Panc1 (cell line): ENCODE data around the gene BBS1. TPM values are rescaled to one million over a fixed set of nuclear protein-coding genes. Genes with fewer than 3 reads are reported as not detected.

Experiments used
- ATAC-seq: fragments of 200-7000 bp; cut with Tn5 transposase; 2 replicates; pipeline ENCODE4 v1.9.1; 2020; ENCODE audit warnings: mild to moderate bottlenecking, moderate library complexity
- BruUV-seq: library from RNA; stranded (reverse); fragments of 400-500 nt; replicated peaks from 2 replicates; lab custom pipeline; 2021; lab: Mats Ljungman, UMichigan
- CTCF ChIA-PET: fragments of 300-600 bp; sonication (Branson Sonifier 250); formaldehyde crosslinking; loops from one replicate; lab custom pipeline; 2022; ENCODE audit warnings: antibody characterized with exemption; lab: Charles Lee
- POLR2A ChIA-PET: fragments of 300-600 bp; sonication (Branson Sonifier 250); formaldehyde crosslinking; loops from one replicate; lab custom pipeline; 2022; ENCODE audit warnings: antibody characterized with exemption; lab: Charles Lee
- DNase-seq: peaks from one replicate; pipeline ENCODE4 v3.0.0-alpha.2; 2010; ENCODE audit warnings: low read depth, low spot score
- H3K27ac ChIP-seq: 2 replicates; pipeline ENCODE4 v1.5.1; 2011; ENCODE audit warnings: mild to moderate bottlenecking, low read length, inconsistent platforms
- H3K27me3 ChIP-seq: fragments of 200-500 bp; sonication (Bioruptor generic); 2 replicates; pipeline ENCODE4 v1.6.0; 2014; ENCODE audit warnings: low read length, inconsistent platforms; ENCODE audit not compliant: control insufficient read depth, insufficient read depth
- H3K36me3 ChIP-seq: fragments of 200-500 bp; sonication (Bioruptor generic); 2 replicates; pipeline ENCODE4 v1.5.1; 2014; ENCODE audit warnings: inconsistent platforms, mild to moderate bottlenecking, low read length, moderate library complexity; ENCODE audit not compliant: control insufficient read depth, insufficient read depth
- H3K4me1 ChIP-seq: 2 replicates; pipeline ENCODE4 v1.5.1; 2011; ENCODE audit warnings: inconsistent platforms, mild to moderate bottlenecking, low read length, moderate library complexity; ENCODE audit not compliant: control insufficient read depth, insufficient read depth
- H3K4me3 ChIP-seq, 2 experiments: 2 replicates each; pipeline ENCODE4 v1.5.1; 2011 to 2012; ENCODE audit warnings: low read depth in 2 of 2, low read length in 2 of 2, mild to moderate bottlenecking in 2 of 2, inconsistent platforms in 1 of 2, moderate library complexity in 1 of 2
- H3K9me3 ChIP-seq: fragments of 200-500 bp; sonication (Bioruptor generic); 2 replicates; pipeline ENCODE4 v1.5.1; 2014; ENCODE audit warnings: low read depth, mild to moderate bottlenecking, inconsistent platforms, low read length, moderate library complexity; ENCODE audit not compliant: control insufficient read depth, insufficient read depth
- POLR2AphosphoS5 ChIP-seq: IDR thresholded peaks from 2 replicates; pipeline ENCODE4 v1.6.1; 2012; ENCODE audit warnings: mild to moderate bottlenecking, low read depth, low read length, moderate library complexity
- SIN3A ChIP-seq: IDR thresholded peaks from 2 replicates; pipeline ENCODE4 v1.6.1; 2012; ENCODE audit warnings: low read depth, mild to moderate bottlenecking, low read length, moderate library complexity, borderline replicate concordance; ENCODE audit not compliant: insufficient read depth
- TCF7L2 ChIP-seq: IDR thresholded peaks from 2 replicates; pipeline ENCODE4 v1.6.1; 2011; ENCODE audit warnings: mild to moderate bottlenecking, low read depth, low read length, inconsistent platforms
- in situ Hi-C: cut with HindIII; loops from 2 replicates; pipeline ENCODE4 v1.10.0; 2016; ENCODE audit warnings: low sequenced_read_pairs, low pct_unique_long_range_greater_than_20kb
- intact Hi-C: fragments of 100-400 bp; cut with micrococcal nuclease; formaldehyde crosslinking; loops from one replicate; pipeline ENCODE4 v1.10.0; 2022; ENCODE audit not compliant: unreplicated experiment
- total RNA-seq: library from RNA; stranded (reverse); gene quantifications from one replicate; pipeline ENCODE4 v1.2.1, GENCODE V29; 2021; ENCODE audit not compliant: unreplicated experiment
- TF ChIP-seq, protein P1 (sequence below): fragments of 450-650 bp; IDR thresholded peaks from 2 replicates; pipeline ENCODE4 v1.5.1; 2017; ENCODE audit warnings: mild to moderate bottlenecking
- TF ChIP-seq, protein P2 (sequence below), 2 experiments: IDR thresholded peaks; 2 replicates each; pipeline ENCODE4 v1.6.1; 2011 to 2012; ENCODE audit warnings: low read depth in 2 of 2, control low read depth in 1 of 2, low read length in 1 of 2, mild to moderate bottlenecking in 1 of 2, moderate library complexity in 1 of 2; ENCODE audit not compliant: insufficient read depth in 1 of 2

The BBS1 gene
- total RNA-seq, 1 experiment from 2014 or later = 26.9 TPM

DNA sequence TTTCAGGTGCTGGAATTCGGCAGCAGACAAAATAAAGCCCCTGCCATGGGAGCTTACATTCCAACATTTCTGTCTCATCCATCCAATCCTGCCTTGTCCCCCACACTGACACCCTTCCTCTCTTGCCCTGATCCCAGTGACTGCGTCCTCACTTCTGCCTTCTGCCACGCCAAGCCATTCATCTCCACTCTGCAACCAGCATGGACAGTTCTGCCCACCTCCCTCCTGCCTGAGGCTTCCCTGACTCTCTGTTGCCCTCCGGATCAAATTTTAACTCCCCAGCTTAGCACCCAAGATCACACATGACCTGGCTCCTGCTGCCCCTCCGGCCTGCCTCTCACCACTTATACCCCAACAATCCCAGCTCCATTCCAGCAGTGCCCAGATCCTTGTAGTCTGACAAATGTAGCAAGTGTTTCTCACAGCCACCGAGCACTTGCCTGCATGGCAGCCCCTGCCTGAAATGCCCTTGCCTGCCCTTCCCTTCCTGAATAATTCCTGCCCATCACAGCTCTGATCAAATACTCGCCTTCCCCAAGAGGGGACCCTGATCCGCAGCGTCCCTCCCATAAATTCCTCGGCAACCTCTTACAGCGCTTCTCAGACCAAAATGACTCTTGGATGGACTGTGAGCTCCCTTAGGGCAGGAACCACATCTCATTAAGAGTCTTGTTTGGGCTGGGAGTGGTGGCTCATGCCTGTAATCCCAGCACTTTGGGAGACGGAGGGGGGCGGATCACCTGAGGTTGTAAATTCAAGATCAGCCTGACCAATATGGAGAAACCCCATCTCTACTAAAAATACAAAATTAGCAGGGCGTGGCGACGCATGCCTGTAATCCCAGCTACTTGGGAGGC lies 38.6 kb downstream of the BBS1 start:
- POLR2A ChIA-PET = interaction anchor here (0.6 kb wide), 1 partner anchor 59 kb away, joined by 9 read pairs; no protein-coding TSS in a partner anchor
- Histone ChIP-seq H3K4me1 (peaks cover 9% of the 10 kb centered on the region), H3K27me3 (no peaks in the 10 kb centered on the region), H3K36me3 (no peaks in the 10 kb centered on the region), H3K4me3 (no peak overlapping the region), H3K27ac (no peak overlapping the region), H3K9me3 (no peaks in the 10 kb centered on the region)
- in situ Hi-C loops = no loop called here
- CTCF ChIA-PET = no interaction called here
- TF ChIP-seq, protein P1, sequence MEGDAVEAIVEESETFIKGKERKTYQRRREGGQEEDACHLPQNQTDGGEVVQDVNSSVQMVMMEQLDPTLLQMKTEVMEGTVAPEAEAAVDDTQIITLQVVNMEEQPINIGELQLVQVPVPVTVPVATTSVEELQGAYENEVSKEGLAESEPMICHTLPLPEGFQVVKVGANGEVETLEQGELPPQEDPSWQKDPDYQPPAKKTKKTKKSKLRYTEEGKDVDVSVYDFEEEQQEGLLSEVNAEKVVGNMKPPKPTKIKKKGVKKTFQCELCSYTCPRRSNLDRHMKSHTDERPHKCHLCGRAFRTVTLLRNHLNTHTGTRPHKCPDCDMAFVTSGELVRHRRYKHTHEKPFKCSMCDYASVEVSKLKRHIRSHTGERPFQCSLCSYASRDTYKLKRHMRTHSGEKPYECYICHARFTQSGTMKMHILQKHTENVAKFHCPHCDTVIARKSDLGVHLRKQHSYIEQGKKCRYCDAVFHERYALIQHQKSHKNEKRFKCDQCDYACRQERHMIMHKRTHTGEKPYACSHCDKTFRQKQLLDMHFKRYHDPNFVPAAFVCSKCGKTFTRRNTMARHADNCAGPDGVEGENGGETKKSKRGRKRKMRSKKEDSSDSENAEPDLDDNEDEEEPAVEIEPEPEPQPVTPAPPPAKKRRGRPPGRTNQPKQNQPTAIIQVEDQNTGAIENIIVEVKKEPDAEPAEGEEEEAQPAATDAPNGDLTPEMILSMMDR = no peak
- TF ChIP-seq, protein P2, sequence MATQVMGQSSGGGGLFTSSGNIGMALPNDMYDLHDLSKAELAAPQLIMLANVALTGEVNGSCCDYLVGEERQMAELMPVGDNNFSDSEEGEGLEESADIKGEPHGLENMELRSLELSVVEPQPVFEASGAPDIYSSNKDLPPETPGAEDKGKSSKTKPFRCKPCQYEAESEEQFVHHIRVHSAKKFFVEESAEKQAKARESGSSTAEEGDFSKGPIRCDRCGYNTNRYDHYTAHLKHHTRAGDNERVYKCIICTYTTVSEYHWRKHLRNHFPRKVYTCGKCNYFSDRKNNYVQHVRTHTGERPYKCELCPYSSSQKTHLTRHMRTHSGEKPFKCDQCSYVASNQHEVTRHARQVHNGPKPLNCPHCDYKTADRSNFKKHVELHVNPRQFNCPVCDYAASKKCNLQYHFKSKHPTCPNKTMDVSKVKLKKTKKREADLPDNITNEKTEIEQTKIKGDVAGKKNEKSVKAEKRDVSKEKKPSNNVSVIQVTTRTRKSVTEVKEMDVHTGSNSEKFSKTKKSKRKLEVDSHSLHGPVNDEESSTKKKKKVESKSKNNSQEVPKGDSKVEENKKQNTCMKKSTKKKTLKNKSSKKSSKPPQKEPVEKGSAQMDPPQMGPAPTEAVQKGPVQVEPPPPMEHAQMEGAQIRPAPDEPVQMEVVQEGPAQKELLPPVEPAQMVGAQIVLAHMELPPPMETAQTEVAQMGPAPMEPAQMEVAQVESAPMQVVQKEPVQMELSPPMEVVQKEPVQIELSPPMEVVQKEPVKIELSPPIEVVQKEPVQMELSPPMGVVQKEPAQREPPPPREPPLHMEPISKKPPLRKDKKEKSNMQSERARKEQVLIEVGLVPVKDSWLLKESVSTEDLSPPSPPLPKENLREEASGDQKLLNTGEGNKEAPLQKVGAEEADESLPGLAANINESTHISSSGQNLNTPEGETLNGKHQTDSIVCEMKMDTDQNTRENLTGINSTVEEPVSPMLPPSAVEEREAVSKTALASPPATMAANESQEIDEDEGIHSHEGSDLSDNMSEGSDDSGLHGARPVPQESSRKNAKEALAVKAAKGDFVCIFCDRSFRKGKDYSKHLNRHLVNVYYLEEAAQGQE (IDR thresholded peaks at IDR 0.05; ENCODE audit: insufficient read depth in 1 of 2, low read depth in 2 of 2, low read length in 1 of 2) = no peak
- no peak for TF ChIP-seq SIN3A
- TF ChIP-seq TCF7L2 = no peak
- TF ChIP-seq POLR2AphosphoS5 = no peak
- DNase-seq (no peak), ATAC-seq (no peak)
- BruUV-seq = no TSS peak
- intact Hi-C loops = no loop called here

DNA sequence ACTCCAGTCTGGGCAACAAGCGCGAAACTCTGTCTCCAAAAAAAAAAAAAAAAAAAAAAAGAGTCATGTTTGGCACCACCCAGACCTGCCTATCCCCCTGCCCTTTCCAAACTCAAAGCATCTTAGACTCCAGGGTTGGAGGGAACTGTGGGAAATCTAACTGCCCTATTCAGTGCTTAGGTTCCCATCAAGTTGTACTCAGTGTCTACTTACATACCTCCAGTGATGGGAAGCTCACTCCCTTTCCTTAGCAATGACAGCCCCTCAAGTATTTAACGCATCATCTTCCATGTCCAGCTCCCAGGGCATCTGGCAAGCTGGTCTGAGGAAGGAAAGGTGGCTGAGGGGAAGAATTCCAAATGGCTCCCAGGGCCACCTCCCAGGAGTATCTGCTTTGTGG lies 39.3 kb downstream of the BBS1 start:
- Histone ChIP-seq H3K27ac (no peak overlapping the region), H3K36me3 (no peaks in the 10 kb centered on the region), H3K4me1 (peaks cover 9% of the 10 kb centered on the region), H3K4me3 (no peak overlapping the region), H3K9me3 (no peaks in the 10 kb centered on the region), H3K27me3 (no peaks in the 10 kb centered on the region)
- no peak for ATAC-seq
- intact Hi-C loops = no loop called here
- in situ Hi-C loops = no loop called here
- TF ChIP-seq SIN3A (no peak), POLR2AphosphoS5 (no peak), TCF7L2 (no peak)
- TF ChIP-seq, protein P1 = no peak
- TF ChIP-seq, protein P2 (IDR thresholded peaks at IDR 0.05; ENCODE audit: insufficient read depth in 1 of 2, low read depth in 2 of 2, low read length in 1 of 2) = no peak
- no TSS peak for BruUV-seq
- CTCF ChIA-PET = no interaction called here
- DNase-seq = no peak
- POLR2A ChIA-PET = no interaction called here
